Renal cortex interstitium (tissue), 11 donors: ENCODE data around the gene CXCL14. TPM values are rescaled to one million over a fixed set of nuclear protein-coding genes. Genes with fewer than 3 reads are reported as not detected.

Experiments used
- DNase-seq, 11 donors: peaks; one replicate each; pipeline ENCODE4 v3.0.0-alpha.2; 2013; ENCODE audit warnings: low read depth in 9 of 11, low spot score in 4 of 11; ENCODE audit errors: extremely low read depth in 1 of 11
- polyA plus RNA-seq, 3 donors: library from polyadenylated mRNA; unstranded; fragments of 120-200 nt; gene quantifications; one replicate each; pipeline ENCODE4 v1.2.1, GENCODE V29; 2013; ENCODE audit not compliant: insufficient read length in 3 of 3

CXCL14 gene
- polyA plus RNA-seq, 3 donors: 21.2 to 47.8 (median 22.4) TPM

GRCh38 chr5:135601466-135601865 is 22.7 kb upstream of the CXCL14 start:
- no peak for DNase-seq

GRCh38 chr5:135600971-135601381 is 22.2 kb upstream of the CXCL14 start:
- DNase-seq: no peak

GRCh38 chr5:135600152-135600570 is 21.4 kb upstream of the CXCL14 start:
- no peak for DNase-seq

GRCh38 chr5:135599421-135600151 is 20.8 kb upstream of the CXCL14 start:
- no peak for DNase-seq

- no peak for DNase-seq
Measured at GRCh38 chr5:135598691-135599395, 20.1 kb upstream of the CXCL14 start.

- DNase-seq: no peak
Measured at GRCh38 chr5:135596788-135597187, 18.0 kb upstream of the CXCL14 start.

- DNase-seq: no peak
Measured at GRCh38 chr5:135596157-135596763, 17.5 kb upstream of the CXCL14 start.

GRCh38 chr5:135594416-135594960 is 15.7 kb upstream of the CXCL14 start:
- no peak for DNase-seq

GRCh38 chr5:135593886-135594285 is 15.1 kb upstream of the CXCL14 start:
- DNase-seq: no peak

- DNase-seq: no peak
Measured at GRCh38 chr5:135593141-135593540, 14.3 kb upstream of the CXCL14 start.

GRCh38 chr5:135592312-135593045 is 13.7 kb upstream of the CXCL14 start:
- DNase-seq: no peak

GRCh38 chr5:135591277-135591676 is 12.5 kb upstream of the CXCL14 start:
- no peak for DNase-seq

GRCh38 chr5:135589152-135589551 is 10.4 kb upstream of the CXCL14 start:
- DNase-seq: no peak

GRCh38 chr5:135587721-135588663 is 9.2 kb upstream of the CXCL14 start:
- no peak for DNase-seq

- DNase-seq: no peak
Measured at GRCh38 chr5:135584918-135585317, 6.1 kb upstream of the CXCL14 start.

- DNase-seq: no peak
Measured at GRCh38 chr5:135584276-135584675, 5.5 kb upstream of the CXCL14 start.

- DNase-seq: no peak
Measured at GRCh38 chr5:135582099-135582781, 3.4 kb upstream of the CXCL14 start.

- DNase-seq: no peak
Measured at GRCh38 chr5:135578305-135578684, 496 bp downstream of the CXCL14 start.
